HepG2 (cell line): ENCODE results near the gene CARMIL1. TPM values are rescaled to one million over a fixed set of nuclear protein-coding genes. Genes with fewer than 3 reads are reported as not detected.

Experiments used
- ATAC-seq: fragments of 200-7000 bp; cut with Tn5 transposase; 3 replicates; pipeline ENCODE4 v1.9.1; 2020; ENCODE audit warnings: mild to moderate bottlenecking, moderate library complexity
- BruUV-seq: library from RNA; stranded (reverse); fragments of 400-500 nt; replicated peaks from 2 replicates; lab custom pipeline; 2021; lab: Mats Ljungman, UMichigan
- CTCF ChIA-PET: fragments of 300-600 bp; formaldehyde crosslinking; extraction: SDS; loops from one replicate; lab custom pipeline; 2021; ENCODE audit warnings: low total read pairs, inconsistent platforms, low intra/inter-chr PET ratio; lab: Yijun Ruan, JAX
- POLR2A ChIA-PET: fragments of 350-600 bp; sonication (Branson Sonifier 250); formaldehyde crosslinking; loops from one replicate; lab custom pipeline; 2020; ENCODE audit warnings: antibody characterized with exemption, inconsistent platforms; lab: Yijun Ruan, JAX
- DNase-seq: peaks from one replicate; pipeline ENCODE4 v3.0.0-alpha.2; 2015; ENCODE audit warnings: low spot score
- FAIRE-seq: peaks from 3 replicates; lab custom pipeline; 2011; peaks lifted over from hg19 to GRCh38; lab: Jason Lieb, UNC
- H2AFZ ChIP-seq: one replicate; pipeline ENCODE4 v1.6.1; 2011; ENCODE audit warnings: low read length, inconsistent platforms
- H3K27ac ChIP-seq: fragments of 300-600 bp; 3 replicates; pipeline ENCODE4 v1.8.0; 2011; ENCODE audit warnings: mixed run types, mild to moderate bottlenecking, mixed read lengths, low read length, inconsistent platforms; ENCODE audit not compliant: insufficient read depth; ENCODE audit errors: extremely low read length
- H3K27me3 ChIP-seq, 2 experiments: fragments of 200-600 bp in 1 of 2; 2 replicates in 1 of 2; 3 replicates in 1 of 2; pipeline versions ENCODE4 v1.6.0 to v1.8.0; 2011; ENCODE audit warnings: low read length in 2 of 2, mild to moderate bottlenecking in 2 of 2, moderate library complexity in 2 of 2, inconsistent platforms in 1 of 2; ENCODE audit not compliant: insufficient read depth in 2 of 2, control insufficient read depth in 1 of 2
- H3K36me3 ChIP-seq, 2 experiments: fragments of 200-600 bp in 1 of 2; replicated peaks in 1 of 2; 2 replicates in 1 of 2; 3 replicates in 1 of 2; pipeline versions ENCODE4 v1.5.1 to v1.8.0; 2011; ENCODE audit warnings: low read length in 2 of 2, inconsistent platforms in 1 of 2; ENCODE audit not compliant: insufficient read depth in 2 of 2, control insufficient read depth in 1 of 2
- H3K4me1 ChIP-seq: 2 replicates; pipeline ENCODE4 v1.5.1; 2012; ENCODE audit warnings: low read length, inconsistent platforms; ENCODE audit not compliant: insufficient read depth
- H3K4me2 ChIP-seq: 2 replicates; pipeline ENCODE4 v1.6.0; 2011; ENCODE audit warnings: low read depth, low read length, inconsistent platforms
- H3K4me3 ChIP-seq, 3 experiments: fragments of 200-600 bp in 1 of 3; sonication (generic), shearing (Covaris generic) in 1 of 3; replicated peaks in 1 of 3; 2 replicates each; pipeline ENCODE4 v1.5.1; 2011 to 2016; ENCODE audit warnings: low read length in 3 of 3, inconsistent platforms in 2 of 3, low read depth in 2 of 3, mild to moderate bottlenecking in 2 of 3, control low read depth in 1 of 3, mixed read lengths in 1 of 3; ENCODE audit not compliant: insufficient read depth in 1 of 3
- H3K79me2 ChIP-seq: one replicate; pipeline ENCODE4 v1.6.1; 2011; ENCODE audit warnings: low read length, inconsistent platforms; ENCODE audit not compliant: insufficient read depth
- H3K9ac ChIP-seq: 2 replicates; pipeline ENCODE4 v1.6.0; 2011; ENCODE audit warnings: mild to moderate bottlenecking, low read depth, low read length, inconsistent platforms; ENCODE audit not compliant: insufficient read depth
- H3K9me3 ChIP-seq: 2 replicates; pipeline ENCODE4 v1.5.1; 2012; ENCODE audit warnings: mild to moderate bottlenecking, low read length
- H4K20me1 ChIP-seq: 2 replicates; pipeline ENCODE4 v1.6.0; 2011; ENCODE audit warnings: inconsistent platforms, mild to moderate bottlenecking, low read length, moderate library complexity; ENCODE audit not compliant: insufficient read depth
- GZF1 ChIP-seq: sonication (generic); formaldehyde crosslinking; IDR thresholded peaks from 2 replicates; pipeline ENCODE4 v1.5.1; 2020; ENCODE audit warnings: mild to moderate bottlenecking, missing genetic modification reagents
- IKZF4 ChIP-seq: sonication (generic); formaldehyde crosslinking; IDR thresholded peaks from 2 replicates; pipeline ENCODE4 v1.5.1; 2020; ENCODE audit warnings: borderline replicate concordance, mild to moderate bottlenecking, low read depth, missing genetic modification reagents; ENCODE audit errors: not compliant biosample characterization
- JDP2 ChIP-seq: sonication (generic); formaldehyde crosslinking; IDR thresholded peaks from 2 replicates; pipeline ENCODE4 v1.8.1; 2022; ENCODE audit warnings: missing genetic modification reagents, borderline replicate concordance
- MED8 ChIP-seq: sonication (generic); formaldehyde crosslinking; IDR thresholded peaks from 2 replicates; pipeline ENCODE4 v1.8.1; 2023; ENCODE audit warnings: mild to moderate bottlenecking, missing genetic modification reagents; ENCODE audit not compliant: insufficient replicate concordance
- NRL ChIP-seq: sonication (generic); formaldehyde crosslinking; IDR thresholded peaks from 2 replicates; pipeline ENCODE4 v1.5.0; 2020; ENCODE audit warnings: missing genetic modification reagents, mild to moderate bottlenecking, moderate library complexity, borderline replicate concordance
- SIX4 ChIP-seq: sonication (generic); formaldehyde crosslinking; IDR thresholded peaks from 2 replicates; pipeline ENCODE4 v1.4.0; 2020; ENCODE audit warnings: missing genetic modification reagents
- SRSF1 ChIP-seq: fragments of 200-400 bp; formaldehyde crosslinking; optimal IDR thresholded peaks from 2 replicates; pipeline ENCODE3; 2017; ENCODE audit warnings: mild to moderate bottlenecking, low read depth, low read length, moderate library complexity
- SUZ12 ChIP-seq: fragments of 150-350 bp; IDR thresholded peaks from 2 replicates; pipeline ENCODE4 v1.6.1; 2014; ENCODE audit warnings: low read depth, low read length
- YEATS2 ChIP-seq: sonication (generic); formaldehyde crosslinking; IDR thresholded peaks from 2 replicates; pipeline ENCODE4 v1.4.0; 2020; ENCODE audit warnings: missing genetic modification reagents, borderline replicate concordance
- ZFP36 ChIP-seq: fragments of 150-350 bp; IDR thresholded peaks from 2 replicates; pipeline ENCODE4 v1.6.1; 2018; ENCODE audit warnings: borderline replicate concordance, low read length, low read depth; ENCODE audit not compliant: partially characterized antibody
- ZFP41 ChIP-seq: sonication (generic); formaldehyde crosslinking; IDR thresholded peaks from 2 replicates; pipeline ENCODE4 v1.4.0; 2020; ENCODE audit warnings: mild to moderate bottlenecking, missing genetic modification reagents, borderline replicate concordance
- ZNF253 ChIP-seq: sonication (generic); formaldehyde crosslinking; IDR thresholded peaks from 2 replicates; pipeline ENCODE4 v1.8.0; 2022; ENCODE audit warnings: mild to moderate bottlenecking, missing genetic modification reagents, borderline replicate concordance
- ZNF549 ChIP-seq: sonication (generic); formaldehyde crosslinking; IDR thresholded peaks from 2 replicates; pipeline ENCODE4 v1.5.0; 2020; ENCODE audit warnings: missing genetic modification reagents
- ZNF644 ChIP-seq: IDR thresholded peaks from 2 replicates; pipeline ENCODE4 v1.6.1; 2016; ENCODE audit warnings: low read depth
- WGBS: methylation state at CpG from one replicate; pipeline ENCODE4 v1.1.6; 2017; ENCODE audit warnings: low lambda C conversion rate; 5-methylcytosine and 5-hydroxymethylcytosine counted together
- in situ Hi-C: cut with HindIII; loops from 2 replicates; pipeline ENCODE4 v1.10.0; 2017; ENCODE audit warnings: low pct_unique_long_range_greater_than_20kb; ENCODE audit not compliant: extremely low pct_ligation_motif_present
- intact Hi-C: fragments of 100-400 bp; cut with micrococcal nuclease; formaldehyde crosslinking; loops from one replicate; pipeline ENCODE4 v1.10.0; 2022; ENCODE audit not compliant: unreplicated experiment
- polyA plus RNA-seq, 8 experiments: library from polyadenylated mRNA; depleted of rRNA in 3 of 8; stranded (reverse) in 7 of 8; unstranded in 1 of 8; fragments of >200 nt; fragmentation: Illumina TruSeq in 4 of 8; extraction: Trizol in 4 of 8; gene quantifications; 2 replicates each; pipeline versions ENCODE4 v1.2.1 to v1.2.3, GENCODE V29; 2011 to 2016; ENCODE audit warnings: low read depth in 4 of 8, missing spikeins in 1 of 8, mixed read lengths in 1 of 8; ENCODE audit not compliant: insufficient read depth in 1 of 8
- total RNA-seq, 5 experiments: library from RNA; depleted of rRNA; stranded (reverse); fragments of >200 nt; fragmentation: Illumina TruSeq; extraction: Trizol; gene quantifications; 2 replicates each; pipeline ENCODE4 v1.2.3, GENCODE V29; 2016; ENCODE audit warnings: low read depth in 1 of 5

Gene CARMIL1
- total and polyA plus RNA-seq, 2 of the 13 experiments (the other 11 are each of a cell fraction or from before 2014, with no cell fraction given) = 1.8 to 2.6 TPM

- ChIA-PET CTCF (no interaction called here), POLR2A (no interaction called here)
- FAIRE-seq (no peak), ATAC-seq (no peak), DNase-seq (no peak)
- Histone ChIP-seq H3K9ac (no peak overlapping the region), H2AFZ (no peak overlapping the region), H3K9me3 (no peaks in the 10 kb centered on the region), H3K4me1 (no peaks in the 10 kb centered on the region), H3K36me3 (no peaks in the 10 kb centered on the region), H3K4me2 (no peak overlapping the region), H3K27me3 (no peaks in the 10 kb centered on the region), H3K79me2 (no peaks in the 10 kb centered on the region), H4K20me1 (no peaks in the 10 kb centered on the region), H3K27ac (no peak overlapping the region), H3K4me3 (no peak overlapping the region)
- intact Hi-C loops (no loop called here), in situ Hi-C loops (no loop called here)
- no TSS peak for BruUV-seq
- 35% methylated on average over 2 of the region's 2 CpGs for WGBS
- TF ChIP-seq SIX4 (CRISPR knock-in tag) = no peak
- no peak for TF ChIP-seq ZNF549
- TF ChIP-seq JDP2 (CRISPR knock-in tag) = no peak
- no peak for TF ChIP-seq NRL
- TF ChIP-seq IKZF4 (CRISPR knock-in tag) = no peak
- TF ChIP-seq ZNF644 = no peak
- no peak for TF ChIP-seq ZFP36
- no peak for TF ChIP-seq YEATS2 (CRISPR knock-in tag)
- TF ChIP-seq GZF1 (CRISPR knock-in tag) = no peak
- TF ChIP-seq SRSF1 = no peak
- no peak for TF ChIP-seq ZNF253 (CRISPR knock-in tag)
- no peak for TF ChIP-seq ZFP41 (CRISPR knock-in tag)
- no peak for TF ChIP-seq MED8
- TF ChIP-seq SUZ12 = no peak
- TF ChIP-seq, all 625 proteins: peak for 0
Observed at GRCh38 chr6:25392372-25392771, 113.2 kb downstream of the CARMIL1 start.
